SJCRH30 (cell line): ENCODE results near the gene DAB1. TPM values are rescaled to one million over a fixed set of nuclear protein-coding genes. Genes with fewer than 3 reads are reported as not detected.

Source experiments
- DNase-seq, 2 experiments: peaks; one replicate each; pipeline ENCODE4 v3.0.0-alpha.2; 2015 to 2020
- H3K27ac ChIP-seq: fragments of 250-450 bp; sonication (Bioruptor Pico); 2 replicates; pipeline ENCODE4 v1.5.1; 2020; ENCODE audit warnings: mild to moderate bottlenecking, moderate library complexity
- H3K27me3 ChIP-seq: fragments of 250-450 bp; sonication (Bioruptor Pico); 2 replicates; pipeline ENCODE4 v1.5.1; 2020; ENCODE audit warnings: mild to moderate bottlenecking, moderate library complexity
- H3K36me3 ChIP-seq: fragments of 250-450 bp; sonication (Bioruptor Pico); 2 replicates; pipeline ENCODE4 v1.5.1; 2020; ENCODE audit warnings: mild to moderate bottlenecking, moderate library complexity
- H3K4me1 ChIP-seq: fragments of 250-450 bp; sonication (Bioruptor Pico); 2 replicates; pipeline ENCODE4 v1.5.1; 2020; ENCODE audit warnings: mild to moderate bottlenecking, moderate library complexity
- H3K4me3 ChIP-seq: fragments of 250-450 bp; sonication (Bioruptor Pico); 2 replicates; pipeline ENCODE4 v1.5.1; 2020; ENCODE audit warnings: mild to moderate bottlenecking, moderate library complexity
- H3K9me3 ChIP-seq: fragments of 250-450 bp; sonication (Bioruptor Pico); replicated peaks from 2 replicates; pipeline ENCODE4 v1.5.1; 2020; ENCODE audit warnings: mild to moderate bottlenecking, moderate library complexity
- total RNA-seq: library from RNA; depleted of rRNA; stranded (reverse); fragments of >200 nt; shearing (Covaris generic); gene quantifications from 2 replicates; pipeline ENCODE4 v1.2.3, GENCODE V29; 2014

The DAB1 gene
- total RNA-seq, 1 experiment from 2014 or later: not detected

DNA sequence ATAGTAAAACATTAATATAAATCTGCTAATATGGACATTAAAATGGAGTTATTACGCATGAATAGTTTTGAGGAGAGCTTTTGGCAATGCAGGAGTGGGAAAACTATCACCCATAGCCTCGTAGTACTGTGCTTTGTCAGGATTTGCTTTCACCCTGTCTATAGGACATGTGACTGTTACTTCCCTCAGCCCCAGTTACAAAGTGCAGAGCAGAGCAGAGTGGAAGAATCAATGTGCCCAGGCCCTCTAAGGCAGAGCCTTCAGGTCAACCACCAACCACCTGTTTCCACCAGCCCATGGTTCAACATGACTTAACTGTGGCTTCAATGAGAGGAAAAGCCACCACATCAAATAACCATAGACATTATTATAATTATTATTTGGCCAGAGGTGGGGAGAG, 389.1 kb downstream of the DAB1 start:
- H3K27me3 ChIP-seq: no peaks in the 10 kb centered on the region
- no peak overlapping the region for H3K27ac ChIP-seq
- no peak overlapping the region for H3K4me3 ChIP-seq
- H3K9me3 ChIP-seq: no peaks in the 10 kb centered on the region
- H3K4me1 ChIP-seq: no peaks in the 10 kb centered on the region
- DNase-seq: no peak
- no peaks in the 10 kb centered on the region for H3K36me3 ChIP-seq

DNA sequence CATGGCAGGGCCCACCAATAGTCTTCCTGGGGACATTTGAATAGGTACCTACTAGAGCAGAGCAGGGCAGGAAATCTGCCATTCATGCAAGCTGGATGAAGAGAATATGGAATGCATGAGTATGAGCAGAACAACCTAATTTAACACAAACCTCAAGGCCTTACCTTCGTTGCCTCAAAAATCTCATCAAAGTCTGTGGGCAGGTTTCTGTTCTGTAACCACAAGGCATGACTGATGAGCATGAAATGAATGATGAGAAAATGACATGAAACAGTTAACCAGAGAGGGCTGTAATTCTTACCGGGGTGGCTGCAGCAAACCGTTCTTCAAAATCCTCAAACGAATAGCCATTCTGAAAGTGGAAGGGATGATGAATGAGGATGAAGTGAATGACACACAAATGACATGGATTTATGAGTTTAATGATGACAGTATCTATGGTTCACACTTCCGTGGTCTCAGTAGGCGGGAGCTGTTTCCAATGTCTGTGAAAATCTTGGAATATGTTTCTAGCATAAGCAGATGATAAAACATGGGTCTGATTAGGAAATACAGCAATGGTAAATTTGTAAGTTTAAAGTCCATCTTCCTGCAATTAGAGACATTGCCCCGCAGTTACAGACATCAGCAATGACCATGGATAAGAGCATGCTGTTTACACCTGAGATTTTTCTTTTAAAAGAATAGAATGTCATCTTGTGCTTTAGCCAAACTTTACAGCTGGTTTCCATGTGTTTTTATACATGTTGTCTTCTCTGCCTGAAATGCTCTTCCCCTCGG, 390.4 kb downstream of the DAB1 start:
- DNase-seq: no peak
- H3K9me3 ChIP-seq: no peaks in the 10 kb centered on the region
- H3K4me3 ChIP-seq: no peak overlapping the region
- H3K27me3 ChIP-seq: no peaks in the 10 kb centered on the region
- no peaks in the 10 kb centered on the region for H3K36me3 ChIP-seq
- H3K27ac ChIP-seq: no peak overlapping the region
- no peaks in the 10 kb centered on the region for H3K4me1 ChIP-seq

DNA sequence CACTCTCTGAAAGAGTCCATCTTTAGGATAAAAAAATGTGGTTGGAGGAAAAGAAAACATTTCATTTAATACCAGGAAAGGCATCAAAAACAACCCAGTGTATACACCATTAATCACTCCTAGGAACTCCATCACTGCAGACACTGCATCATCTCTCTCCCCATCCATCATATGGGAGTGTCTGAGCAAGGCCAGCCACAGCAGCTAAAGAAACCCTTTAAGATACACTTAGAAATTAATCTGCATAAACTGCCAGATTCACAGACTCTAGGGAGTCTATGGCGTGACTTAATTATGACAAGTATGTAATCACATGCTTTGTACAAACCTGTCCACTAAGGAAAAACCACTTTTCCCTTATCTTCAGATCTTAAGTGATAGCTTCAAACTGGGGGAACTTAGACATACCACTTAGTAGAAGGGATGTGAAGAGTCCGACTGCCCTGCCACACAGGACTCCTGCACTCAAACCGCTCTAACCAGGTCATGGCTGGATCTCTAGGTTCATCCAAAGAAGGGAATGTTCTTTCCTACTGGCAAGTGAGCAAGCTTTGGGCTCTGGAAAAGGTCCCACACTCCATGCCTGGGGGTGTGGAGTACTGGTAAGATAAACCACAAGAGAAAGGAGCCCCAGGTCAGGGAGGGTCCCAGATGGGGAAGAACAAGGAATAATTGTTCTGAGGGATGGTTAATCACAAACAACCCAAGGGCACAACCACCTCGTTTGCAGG, 397.1 kb downstream of the DAB1 start:
- Histone ChIP-seq H3K4me1 (no peaks in the 10 kb centered on the region), H3K4me3 (no peak overlapping the region), H3K27me3 (no peaks in the 10 kb centered on the region), H3K36me3 (no peaks in the 10 kb centered on the region), H3K9me3 (no peaks in the 10 kb centered on the region), H3K27ac (no peak overlapping the region)
- DNase-seq: no peak

DNA sequence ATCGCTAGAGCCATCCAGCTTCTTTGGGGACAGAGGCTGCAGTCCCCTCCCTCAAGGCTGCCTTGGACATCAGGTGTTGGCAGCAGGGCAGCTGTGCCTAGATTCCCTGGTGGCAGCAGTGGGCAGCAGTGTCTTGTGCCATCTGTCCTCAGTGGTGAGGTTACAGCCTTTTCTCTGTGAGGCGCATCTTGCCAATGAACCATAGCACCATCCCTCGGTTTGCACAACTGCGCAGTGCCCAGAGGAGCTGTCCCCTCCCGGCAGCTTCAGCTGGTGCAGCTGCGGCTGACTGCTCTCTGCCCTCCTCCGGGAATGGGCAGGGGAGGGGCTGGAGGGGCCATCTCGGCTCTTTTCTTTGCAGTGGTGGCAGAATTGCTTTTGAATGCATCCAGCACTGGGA, 399.0 kb downstream of the DAB1 start:
- H3K27ac ChIP-seq: no peak overlapping the region
- H3K9me3 ChIP-seq: no peaks in the 10 kb centered on the region
- no peaks in the 10 kb centered on the region for H3K36me3 ChIP-seq
- H3K4me1 ChIP-seq: no peaks in the 10 kb centered on the region
- DNase-seq: no peak
- no peak overlapping the region for H3K4me3 ChIP-seq
- no peaks in the 10 kb centered on the region for H3K27me3 ChIP-seq

DNA sequence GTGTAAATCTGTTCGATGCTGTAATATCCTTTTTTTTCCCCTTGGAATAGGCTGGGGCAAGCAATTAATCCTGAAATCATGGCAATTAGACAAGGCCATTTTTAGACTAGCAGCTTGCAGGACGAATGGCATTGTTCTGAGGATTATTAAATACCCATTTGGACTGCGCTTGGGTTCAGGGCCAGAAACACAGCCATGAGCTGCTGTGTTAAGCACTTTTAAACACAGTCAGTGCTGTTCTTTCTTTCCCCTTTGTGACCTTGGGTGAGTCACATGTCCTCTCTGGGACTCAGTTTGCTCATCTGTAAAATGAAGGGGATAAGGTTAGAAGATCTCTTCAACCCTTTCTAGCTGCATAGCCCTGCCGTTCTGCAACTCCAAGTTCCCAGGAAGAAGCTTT, 399.4 kb downstream of the DAB1 start:
- H3K27me3 ChIP-seq: no peaks in the 10 kb centered on the region
- H3K4me3 ChIP-seq: no peak overlapping the region
- H3K9me3 ChIP-seq: no peaks in the 10 kb centered on the region
- no peak overlapping the region for H3K27ac ChIP-seq
- DNase-seq: no peak
- no peaks in the 10 kb centered on the region for H3K36me3 ChIP-seq
- H3K4me1 ChIP-seq: no peaks in the 10 kb centered on the region

DNA sequence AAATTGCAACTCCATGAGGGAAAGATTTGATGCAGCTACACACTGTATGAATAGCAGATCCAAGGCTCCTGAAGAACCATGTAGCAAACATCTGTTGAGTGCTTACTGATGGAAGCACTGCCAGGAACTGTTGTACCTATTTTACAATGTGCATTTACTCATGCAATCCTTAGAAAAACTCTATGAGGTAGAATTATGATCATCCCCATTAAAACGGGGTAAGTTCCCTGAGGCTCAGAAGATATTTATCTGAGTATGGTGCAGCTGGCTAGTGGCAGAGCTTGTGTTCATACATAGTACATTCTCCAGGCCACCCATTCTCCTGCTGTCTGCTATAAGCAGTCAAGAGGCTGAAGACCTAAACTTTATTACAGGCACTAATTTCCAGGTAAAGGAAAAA, 403.6 kb downstream of the DAB1 start:
- no peaks in the 10 kb centered on the region for H3K9me3 ChIP-seq
- H3K4me1 ChIP-seq: no peaks in the 10 kb centered on the region
- H3K36me3 ChIP-seq: no peaks in the 10 kb centered on the region
- no peak overlapping the region for H3K27ac ChIP-seq
- H3K4me3 ChIP-seq: no peak overlapping the region
- DNase-seq: no peak
- no peaks in the 10 kb centered on the region for H3K27me3 ChIP-seq

DNA sequence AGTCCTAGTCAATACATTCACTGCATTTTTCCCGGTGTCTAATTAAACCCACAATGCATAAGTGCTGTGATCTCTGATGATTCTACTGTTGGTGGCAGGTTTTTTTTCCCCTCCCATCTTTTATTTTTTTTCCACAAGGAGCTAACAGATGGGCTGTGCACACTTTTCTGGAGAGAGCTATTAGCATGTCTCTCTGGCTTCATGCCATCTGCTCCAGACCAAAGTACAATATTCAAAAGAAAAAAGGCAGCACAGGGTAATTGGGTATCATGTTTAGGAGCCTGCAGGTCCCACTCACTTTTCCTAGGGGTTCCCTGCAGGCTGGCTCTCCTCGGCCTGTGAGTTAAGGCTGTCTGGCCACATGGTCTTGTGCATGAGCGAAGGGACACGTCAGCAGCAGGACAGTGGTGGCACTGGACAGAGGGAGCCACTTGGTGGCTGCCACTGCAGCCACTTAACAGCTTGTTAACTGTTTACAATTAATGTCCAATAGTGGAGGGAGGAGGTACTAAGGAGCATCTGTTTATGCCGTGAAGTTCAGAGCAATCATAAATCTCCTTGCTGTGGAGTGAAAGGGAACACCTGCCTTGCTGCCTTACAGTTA, 404.5 kb downstream of the DAB1 start:
- H3K4me1 ChIP-seq: no peaks in the 10 kb centered on the region
- H3K4me3 ChIP-seq: no peak overlapping the region
- H3K27ac ChIP-seq: no peak overlapping the region
- no peak for DNase-seq
- H3K36me3 ChIP-seq: no peaks in the 10 kb centered on the region
- no peaks in the 10 kb centered on the region for H3K9me3 ChIP-seq
- H3K27me3 ChIP-seq: no peaks in the 10 kb centered on the region

DNA sequence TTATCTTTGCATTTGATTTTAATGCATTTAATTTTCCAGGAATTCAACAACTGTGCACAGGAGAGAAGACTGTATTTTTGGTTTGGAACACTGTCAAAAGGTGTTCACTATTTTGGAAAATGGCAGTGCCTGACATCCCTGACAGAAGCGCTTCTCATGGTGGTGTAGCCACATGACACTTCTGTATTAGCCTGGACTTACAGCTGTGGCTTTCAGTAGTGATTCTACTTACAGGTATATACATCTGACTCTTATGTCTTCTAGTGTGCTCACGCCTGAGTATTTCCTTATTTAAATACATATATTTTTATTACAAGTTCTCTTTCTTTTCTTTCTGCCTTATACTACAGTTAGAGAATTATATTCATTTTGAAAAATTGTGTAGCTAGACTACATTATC, 405.7 kb downstream of the DAB1 start:
- Histone ChIP-seq H3K4me3 (no peak overlapping the region), H3K9me3 (no peaks in the 10 kb centered on the region), H3K27ac (no peak overlapping the region), H3K36me3 (no peaks in the 10 kb centered on the region), H3K4me1 (no peaks in the 10 kb centered on the region), H3K27me3 (no peaks in the 10 kb centered on the region)
- DNase-seq: no peak

DNA sequence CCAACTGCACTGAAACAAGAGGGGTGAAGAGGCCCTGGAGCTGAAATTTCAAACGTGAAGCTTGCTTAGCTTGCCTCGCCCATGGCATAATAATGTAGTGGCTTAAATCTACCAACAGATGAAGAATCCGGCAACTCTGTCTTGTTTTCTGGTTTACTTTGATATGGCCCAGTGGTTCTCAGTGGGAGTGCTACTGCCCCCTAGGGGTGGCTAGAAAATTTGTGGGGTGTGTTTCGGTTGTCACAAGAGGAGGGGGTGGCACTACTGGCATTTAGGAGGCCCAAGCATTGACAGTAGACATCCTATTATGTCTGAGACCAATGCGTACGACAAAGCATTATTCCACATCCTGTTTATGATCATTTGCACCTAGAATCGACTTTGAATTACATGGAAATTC, 406.1 kb downstream of the DAB1 start:
- H3K36me3 ChIP-seq: no peaks in the 10 kb centered on the region
- no peak overlapping the region for H3K4me3 ChIP-seq
- DNase-seq: peak in 1 of 2 experiments; percentile 28
- H3K27ac ChIP-seq: no peak overlapping the region
- no peaks in the 10 kb centered on the region for H3K27me3 ChIP-seq
- H3K4me1 ChIP-seq: no peaks in the 10 kb centered on the region
- H3K9me3 ChIP-seq: no peaks in the 10 kb centered on the region

DNA sequence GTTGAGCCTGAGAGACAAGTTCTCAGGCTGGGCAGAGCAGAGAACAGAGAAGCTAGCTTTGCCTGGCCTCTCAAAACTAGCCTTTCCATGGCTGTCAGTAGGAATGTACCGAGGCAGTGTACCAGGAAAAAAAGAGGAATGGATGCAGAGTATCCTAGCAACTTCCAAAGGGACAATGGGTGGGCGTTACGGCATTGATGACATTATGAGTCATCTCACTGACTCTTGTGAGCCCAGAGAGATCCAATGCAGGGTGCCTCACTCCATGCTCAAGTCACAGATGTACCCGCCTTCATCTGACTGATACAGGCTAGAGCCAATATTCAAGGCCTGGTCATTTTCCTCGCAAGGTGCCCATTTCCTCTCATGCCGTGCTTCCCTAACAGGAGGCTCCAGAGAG, 406.7 kb downstream of the DAB1 start:
- no peaks in the 10 kb centered on the region for H3K27me3 ChIP-seq
- no peak for DNase-seq
- no peak overlapping the region for H3K4me3 ChIP-seq

DNA sequence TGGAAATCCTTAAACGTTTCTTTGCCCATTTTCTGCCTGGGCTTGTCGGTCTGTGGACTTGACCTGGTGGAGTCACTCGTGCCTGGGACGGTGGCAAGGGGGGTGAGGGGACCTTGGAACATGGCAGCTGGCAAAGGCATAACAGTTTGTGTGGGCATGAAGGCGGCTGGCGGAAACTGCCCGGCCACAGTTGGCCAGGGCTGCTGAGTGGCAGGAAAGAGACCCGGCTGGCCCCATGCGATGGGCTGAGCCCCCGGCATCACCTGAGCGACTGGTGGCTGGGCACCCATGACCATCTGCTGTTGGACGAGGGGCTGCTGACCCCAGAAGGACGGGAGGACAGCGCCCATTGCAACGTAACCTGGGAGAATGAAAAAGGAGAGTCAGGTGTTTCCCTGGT, 408.8 kb downstream of the DAB1 start:
- DNase-seq: no peak
- no peak overlapping the region for H3K4me3 ChIP-seq
- no peaks in the 10 kb centered on the region for H3K36me3 ChIP-seq
- no peak overlapping the region for H3K27ac ChIP-seq
- H3K4me1 ChIP-seq: no peaks in the 10 kb centered on the region
- H3K9me3 ChIP-seq: no peaks in the 10 kb centered on the region
- H3K27me3 ChIP-seq: no peaks in the 10 kb centered on the region

More for the DNA sequence above, 406.7 kb downstream of the DAB1 start:
- Histone ChIP-seq H3K36me3 (no peaks in the 10 kb centered on the region), H3K4me1 (no peaks in the 10 kb centered on the region), H3K27ac (no peak overlapping the region), H3K9me3 (no peaks in the 10 kb centered on the region)

DNA sequence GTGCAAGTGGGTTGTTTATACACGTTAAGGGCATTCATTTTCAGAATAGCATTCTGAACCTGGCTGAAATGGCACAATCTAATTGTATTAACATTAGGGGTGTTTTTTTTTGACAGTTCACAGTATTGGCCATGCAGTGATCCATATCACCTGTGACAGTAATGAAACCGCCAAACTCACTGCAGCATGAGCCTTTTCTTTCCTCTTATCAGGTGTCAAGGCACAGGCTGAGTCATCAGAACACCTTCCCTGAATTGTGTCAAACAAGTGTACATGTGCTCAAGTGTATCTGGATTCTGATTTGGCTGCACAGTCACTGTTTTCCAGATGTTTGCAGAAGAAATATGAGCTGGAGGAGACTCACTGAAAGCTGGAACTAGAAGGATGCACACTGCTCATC, 410.3 kb downstream of the DAB1 start:
- no peaks in the 10 kb centered on the region for H3K36me3 ChIP-seq
- H3K4me1 ChIP-seq: no peaks in the 10 kb centered on the region
- no peaks in the 10 kb centered on the region for H3K9me3 ChIP-seq
- H3K27ac ChIP-seq: no peak overlapping the region
- no peaks in the 10 kb centered on the region for H3K27me3 ChIP-seq
- DNase-seq: no peak
- H3K4me3 ChIP-seq: no peak overlapping the region

DNA sequence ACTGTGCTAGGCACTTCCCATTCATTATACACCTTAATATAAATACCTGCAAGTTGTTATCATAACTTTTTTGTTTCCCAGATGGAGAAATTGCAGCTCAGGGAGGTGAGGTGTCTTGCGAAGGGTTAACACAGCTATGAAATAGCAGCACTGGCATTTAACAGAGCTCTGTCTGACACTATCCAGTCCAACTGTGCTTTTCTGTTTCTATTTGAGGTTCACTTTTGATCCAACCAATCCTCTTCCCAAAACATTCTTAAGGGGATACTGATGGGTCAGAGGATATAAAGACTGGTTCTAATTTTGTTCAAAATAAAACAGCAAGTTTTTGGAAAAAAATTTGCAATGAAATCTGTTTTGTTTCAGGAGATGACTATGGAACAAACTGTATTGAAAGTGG, 411.5 kb downstream of the DAB1 start:
- H3K27ac ChIP-seq: no peak overlapping the region
- no peaks in the 10 kb centered on the region for H3K9me3 ChIP-seq
- DNase-seq: no peak
- H3K4me3 ChIP-seq: no peak overlapping the region
- no peaks in the 10 kb centered on the region for H3K4me1 ChIP-seq
- H3K36me3 ChIP-seq: no peaks in the 10 kb centered on the region
- no peaks in the 10 kb centered on the region; the same call in 1 of the 2 replicates for H3K27me3 ChIP-seq

DNA sequence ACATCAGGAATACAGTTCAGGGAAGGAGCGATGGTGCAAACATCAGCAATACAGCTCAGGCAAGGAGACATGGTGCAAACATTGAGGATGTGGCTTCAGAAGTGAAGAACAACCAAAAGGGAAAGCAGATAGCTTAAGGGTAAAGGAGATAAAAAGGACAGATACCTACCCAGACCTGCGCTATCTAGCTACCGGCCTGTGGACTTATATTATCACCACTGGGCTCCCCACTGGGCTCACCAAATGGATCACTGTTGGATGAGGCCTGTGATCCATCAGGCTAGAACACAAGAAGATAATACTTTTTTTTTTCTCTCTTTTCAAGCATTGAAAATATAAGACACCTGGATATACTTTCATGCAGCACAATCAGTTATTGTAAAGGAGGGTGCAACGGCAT, 413.3 kb downstream of the DAB1 start:
- Histone ChIP-seq H3K4me3 (no peak overlapping the region), H3K27me3 (no peaks in the 10 kb centered on the region; the same call in 1 of the 2 replicates), H3K27ac (no peak overlapping the region), H3K9me3 (no peaks in the 10 kb centered on the region), H3K36me3 (no peaks in the 10 kb centered on the region), H3K4me1 (no peaks in the 10 kb centered on the region)
- no peak for DNase-seq

DNA sequence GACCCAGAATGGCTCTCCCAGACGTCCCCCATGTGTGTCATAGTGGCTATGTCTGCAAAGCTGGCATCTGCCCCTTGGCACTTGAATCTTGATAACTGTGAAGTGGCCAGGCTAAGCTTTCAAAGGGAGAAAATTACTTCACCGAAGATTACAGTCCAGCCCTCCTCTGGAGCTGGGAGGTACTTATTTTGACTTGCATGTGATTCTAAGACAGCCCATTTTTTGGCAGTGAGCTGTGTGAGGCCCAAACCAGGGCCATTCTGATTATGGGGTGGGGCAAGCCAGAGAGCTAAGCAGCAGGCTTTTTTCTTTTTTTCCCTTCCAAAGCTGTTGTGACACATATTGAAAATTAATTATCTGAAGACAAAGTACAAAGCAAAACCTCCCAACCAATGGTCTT, 415.9 kb downstream of the DAB1 start:
- Histone ChIP-seq H3K9me3 (no peaks in the 10 kb centered on the region), H3K4me3 (no peak overlapping the region)

More for the DNA sequence above, 415.9 kb downstream of the DAB1 start:
- DNase-seq: no peak
- no peaks in the 10 kb centered on the region for H3K36me3 ChIP-seq
- no peaks in the 10 kb centered on the region for H3K4me1 ChIP-seq
- H3K27ac ChIP-seq: no peak overlapping the region
- H3K27me3 ChIP-seq: no peaks in the 10 kb centered on the region; the same call in 1 of the 2 replicates
